BLaER1 (cell line): ENCODE results near the gene HEY2.
"Not testable (repeated sequence)": the region's sequence is repeated elsewhere in the genome, so short reads cannot be mapped to it uniquely, and the experiment has no call there.

Experiments used
- H3K27ac ChIP-seq: shearing (Covaris generic); formaldehyde crosslinking; 2 replicates; pipeline ENCODE4 v1.8.1; 2022
- H3K27me3 ChIP-seq: shearing (Covaris generic); formaldehyde crosslinking; 2 replicates; pipeline ENCODE4 v1.8.1; 2022
- H3K36me3 ChIP-seq: shearing (Covaris generic); formaldehyde crosslinking; 2 replicates; pipeline ENCODE4 v1.8.1; 2022
- H3K4me1 ChIP-seq: shearing (Covaris generic); formaldehyde crosslinking; 2 replicates; pipeline ENCODE4 v1.8.1; 2022
- H3K4me2 ChIP-seq: shearing (Covaris generic); formaldehyde crosslinking; 2 replicates; pipeline ENCODE4 v1.8.1; 2022
- H3K4me3 ChIP-seq: shearing (Covaris generic); formaldehyde crosslinking; 2 replicates; pipeline ENCODE4 v1.8.1; 2022
- H3K9ac ChIP-seq: shearing (Covaris generic); formaldehyde crosslinking; 2 replicates; pipeline ENCODE4 v1.8.1; 2022
- H3K9me3 ChIP-seq: shearing (Covaris generic); formaldehyde crosslinking; 2 replicates; pipeline ENCODE4 v1.8.1; 2022
- H4K20me1 ChIP-seq: shearing (Covaris generic); formaldehyde crosslinking; 2 replicates; pipeline ENCODE4 v1.8.1; 2022
- Cebpa-rat ChIP-seq: shearing (Covaris generic); IDR thresholded peaks from 2 replicates; pipeline ENCODE4 v1.8.1; 2022

The HEY2 gene

DNA sequence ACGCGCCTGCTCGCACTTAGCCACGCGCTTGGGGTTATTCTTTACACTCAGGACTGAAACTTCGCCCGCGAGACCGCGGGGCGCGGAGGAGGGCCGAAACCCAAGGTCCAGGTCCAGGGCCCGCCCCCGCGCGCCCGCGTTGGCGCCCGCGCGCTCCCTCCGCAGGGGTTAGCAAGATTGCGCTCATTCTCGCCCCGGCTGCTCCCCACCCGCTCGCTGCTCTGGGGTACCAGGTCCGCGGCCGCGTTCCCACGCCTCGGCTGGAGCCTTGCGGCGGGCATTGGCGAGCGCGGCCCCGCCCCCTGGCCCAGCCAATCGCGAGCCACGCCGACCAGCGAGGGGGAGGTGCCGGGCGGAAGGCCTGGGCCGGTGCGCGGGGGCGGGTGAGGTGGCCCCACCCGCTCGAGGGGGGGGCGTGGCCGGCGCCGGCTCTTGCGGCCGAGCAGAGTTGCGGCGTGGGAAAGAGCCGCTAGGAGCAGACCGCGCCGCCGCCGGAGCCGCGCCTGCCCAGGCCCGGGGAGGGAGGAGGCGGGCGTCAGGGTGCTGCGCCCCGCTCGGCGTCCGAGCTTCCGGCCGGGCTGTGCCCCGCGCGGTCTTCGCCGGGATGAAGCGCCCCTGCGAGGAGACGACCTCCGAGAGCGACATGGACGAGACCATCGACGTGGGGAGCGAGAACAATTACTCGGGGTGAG, at the start of gene HEY2:
HEY2 (plus strand) TSS at position 460 of the 692 bp plus-strand sequence; CDS start at position 605, 145 bp downstream.
- Histone ChIP-seq H3K4me1 (peaks cover 30% of the 10 kb centered on the region), H3K27ac (no peak within 1 kb of the TSS), H3K9ac (no peak within 1 kb of the TSS; the same call in 1 of the 2 replicates), H3K27me3 (peaks cover 73% of the 10 kb centered on the region), H3K36me3 (no peaks in the 10 kb centered on the region), H4K20me1 (peaks cover 29% of the 10 kb centered on the region), H3K4me2 (peak within 1 kb of the TSS; percentile 98), H3K4me3 (peak within 1 kb of the TSS; percentile 75), H3K9me3 (no peaks in the 10 kb centered on the region)
- TF ChIP-seq Cebpa-rat, result no peak

DNA sequence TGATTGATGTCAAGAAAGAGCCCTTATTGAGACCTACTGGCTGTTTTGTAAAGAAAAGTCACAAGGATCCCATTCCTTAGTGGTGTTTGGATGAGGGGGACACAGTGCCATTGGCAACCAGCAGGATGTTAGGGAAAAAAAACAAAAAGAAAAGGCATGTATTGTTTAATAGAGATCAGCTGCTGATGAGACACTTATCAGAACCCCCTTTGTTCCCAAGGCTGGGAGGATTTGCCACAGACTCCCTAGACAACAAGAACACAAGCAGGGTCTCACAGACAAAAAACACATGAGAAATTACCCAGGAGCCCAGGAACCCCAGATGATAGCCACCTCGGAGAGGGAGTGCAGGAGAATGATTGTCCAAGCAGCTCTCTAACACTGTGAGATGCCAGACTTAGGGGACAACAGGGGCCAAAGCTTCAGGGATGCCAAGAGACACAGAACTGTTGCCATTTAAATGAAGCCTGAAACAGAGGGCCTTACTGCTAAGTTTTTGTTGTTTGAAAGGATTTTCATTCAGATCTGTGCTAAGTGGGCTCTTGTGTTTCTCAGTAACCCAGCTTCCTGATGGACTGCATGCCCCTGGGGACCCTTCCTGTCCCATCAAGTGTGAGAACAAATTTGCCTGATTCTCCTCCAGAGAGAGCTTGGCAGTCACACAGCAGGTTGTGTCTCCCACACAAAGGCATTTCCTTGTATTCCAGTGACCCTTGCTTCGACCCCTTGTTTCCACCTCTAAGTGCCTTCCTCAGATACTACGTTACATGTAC, 48.7 kb upstream of the HEY2 start:
- H3K27ac ChIP-seq, result no peak overlapping the region
- no peaks in the 10 kb centered on the region for H3K36me3 ChIP-seq
- H3K4me1 ChIP-seq, result peaks cover 26% of the 10 kb centered on the region
- no peaks in the 10 kb centered on the region for H3K27me3 ChIP-seq
- peaks cover 4% of the 10 kb centered on the region for H3K9me3 ChIP-seq
- no peaks in the 10 kb centered on the region for H4K20me1 ChIP-seq
- no peak for TF ChIP-seq Cebpa-rat
- H3K9ac ChIP-seq, result no peak overlapping the region
- H3K4me2 ChIP-seq, result peak overlapping the region; percentile 46; the same call in 1 of the 2 replicates
- no peak overlapping the region for H3K4me3 ChIP-seq

DNA sequence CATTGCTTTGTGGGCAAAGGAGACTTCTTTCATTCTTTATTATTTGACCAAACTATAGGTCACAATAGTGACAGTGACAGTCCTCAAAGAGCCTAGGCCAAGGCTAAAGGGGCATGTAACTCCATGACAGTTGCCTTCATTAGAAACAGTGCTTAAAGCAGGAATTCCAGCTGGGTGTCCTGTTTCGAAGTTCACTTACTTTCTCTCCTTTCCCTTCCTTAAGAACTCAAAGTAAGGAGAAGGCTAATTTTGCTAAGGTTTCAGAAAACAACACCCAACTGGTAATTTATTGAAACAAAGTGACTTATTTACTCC, 48.1 kb upstream of the HEY2 start:
- Histone ChIP-seq H3K4me3 (no peak overlapping the region), H3K9me3 (peaks cover 2% of the 10 kb centered on the region), H3K9ac (no peak overlapping the region), H3K36me3 (no peaks in the 10 kb centered on the region), H4K20me1 (no peaks in the 10 kb centered on the region), H3K27ac (no peak overlapping the region), H3K4me2 (no peak overlapping the region), H3K4me1 (peaks cover 26% of the 10 kb centered on the region), H3K27me3 (no peaks in the 10 kb centered on the region)
- no peak for TF ChIP-seq Cebpa-rat

DNA sequence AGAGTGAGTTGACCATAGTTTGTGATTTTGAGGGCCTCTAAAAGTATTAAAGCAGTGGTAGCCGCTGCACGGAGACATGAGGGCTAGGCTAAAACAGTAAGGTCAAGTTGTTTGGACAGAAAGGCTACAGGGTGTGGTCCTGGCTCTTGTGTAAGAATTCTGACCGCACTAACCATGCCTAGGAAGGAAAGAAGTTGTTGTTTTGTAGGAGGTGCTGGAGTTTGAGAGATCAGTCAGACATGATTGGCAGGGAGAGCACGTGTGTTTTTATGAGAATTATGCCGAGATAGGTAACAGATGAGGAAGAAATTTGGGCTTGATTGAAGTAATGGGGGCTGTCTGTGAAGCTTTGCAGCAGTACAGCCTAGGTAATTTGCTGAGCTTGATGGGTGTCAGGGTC, 45.5 kb upstream of the HEY2 start:
- peaks cover 24% of the 10 kb centered on the region for H3K4me1 ChIP-seq
- not testable (repeated sequence) for H3K27ac ChIP-seq, H3K4me2 ChIP-seq, H3K4me3 ChIP-seq, H3K9ac ChIP-seq, H3K9me3 ChIP-seq, H4K20me1 ChIP-seq, H3K27me3 ChIP-seq, H3K36me3 ChIP-seq

DNA sequence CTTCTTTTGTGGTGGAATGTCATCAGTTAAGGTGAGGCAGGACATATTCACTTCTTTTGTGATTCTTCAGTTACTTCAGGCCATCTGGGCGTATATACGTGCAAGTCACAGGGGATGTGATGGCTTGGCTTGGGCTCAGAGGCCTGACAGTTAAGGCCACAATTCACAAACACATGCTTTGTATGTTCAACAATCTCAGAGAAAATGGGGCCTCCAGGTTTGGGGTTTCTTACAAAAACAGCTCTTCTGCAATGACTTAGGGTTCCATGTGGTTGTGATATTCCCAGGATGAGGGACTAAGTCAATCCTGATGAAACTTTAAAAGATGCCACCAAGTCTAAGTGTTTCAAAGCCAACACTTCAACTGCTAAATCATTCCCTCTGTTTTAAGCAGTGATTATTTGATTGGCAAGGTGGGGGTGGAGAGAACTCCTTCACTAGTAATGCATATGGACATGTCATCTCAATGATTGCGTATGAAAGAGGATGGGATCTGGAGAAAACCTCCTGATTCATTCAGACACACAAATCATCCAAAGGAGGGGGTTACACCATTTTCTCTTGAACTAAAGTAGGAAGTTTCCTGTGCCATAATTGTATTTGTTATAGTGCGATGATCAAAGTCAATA, 41.7 kb upstream of the HEY2 start:
- no peak for TF ChIP-seq Cebpa-rat
- H3K36me3 ChIP-seq, result no peaks in the 10 kb centered on the region
- H3K27me3 ChIP-seq, result no peaks in the 10 kb centered on the region
- H3K27ac ChIP-seq, result no peak overlapping the region
- no peak overlapping the region for H3K4me3 ChIP-seq
- peaks cover 20% of the 10 kb centered on the region for H3K9me3 ChIP-seq
- H3K4me2 ChIP-seq, result no peak overlapping the region
- H3K9ac ChIP-seq, result no peak overlapping the region
- no peaks in the 10 kb centered on the region for H3K4me1 ChIP-seq
- H4K20me1 ChIP-seq, result no peaks in the 10 kb centered on the region

DNA sequence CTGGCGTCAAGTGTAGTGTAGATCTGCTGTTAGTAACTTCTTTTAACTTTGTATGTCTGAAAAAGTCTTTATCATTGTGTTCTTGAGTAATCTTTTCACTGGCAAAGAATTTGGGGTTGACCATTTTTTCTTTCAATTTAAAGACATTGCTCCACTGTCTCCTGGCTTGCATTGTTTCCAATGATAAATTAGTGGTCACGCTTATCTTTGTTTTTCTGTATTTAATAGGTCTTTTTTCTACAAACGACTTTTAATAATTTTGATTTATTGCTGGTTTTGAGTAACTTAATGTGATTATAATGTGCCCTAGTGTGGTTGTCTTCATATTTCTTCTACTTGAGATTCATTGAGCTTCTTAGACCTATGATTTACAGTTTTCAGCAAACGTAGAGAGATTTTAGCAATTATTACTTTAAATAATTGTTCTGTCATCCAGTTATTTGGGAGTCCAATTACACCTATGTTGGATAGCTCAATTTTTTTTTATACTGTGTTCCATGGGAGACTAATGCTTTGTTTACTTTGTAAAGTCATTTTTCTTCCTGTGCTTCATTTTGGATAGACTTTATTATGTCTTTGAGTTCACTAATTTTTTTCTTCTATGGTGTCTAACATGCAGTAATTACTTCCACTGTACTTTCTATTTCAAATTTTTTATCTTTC, 38.3 kb upstream of the HEY2 start:
- Histone ChIP-seq H3K4me3 (no peak overlapping the region), H4K20me1 (no peaks in the 10 kb centered on the region), H3K4me1 (peaks cover 32% of the 10 kb centered on the region)

DNA sequence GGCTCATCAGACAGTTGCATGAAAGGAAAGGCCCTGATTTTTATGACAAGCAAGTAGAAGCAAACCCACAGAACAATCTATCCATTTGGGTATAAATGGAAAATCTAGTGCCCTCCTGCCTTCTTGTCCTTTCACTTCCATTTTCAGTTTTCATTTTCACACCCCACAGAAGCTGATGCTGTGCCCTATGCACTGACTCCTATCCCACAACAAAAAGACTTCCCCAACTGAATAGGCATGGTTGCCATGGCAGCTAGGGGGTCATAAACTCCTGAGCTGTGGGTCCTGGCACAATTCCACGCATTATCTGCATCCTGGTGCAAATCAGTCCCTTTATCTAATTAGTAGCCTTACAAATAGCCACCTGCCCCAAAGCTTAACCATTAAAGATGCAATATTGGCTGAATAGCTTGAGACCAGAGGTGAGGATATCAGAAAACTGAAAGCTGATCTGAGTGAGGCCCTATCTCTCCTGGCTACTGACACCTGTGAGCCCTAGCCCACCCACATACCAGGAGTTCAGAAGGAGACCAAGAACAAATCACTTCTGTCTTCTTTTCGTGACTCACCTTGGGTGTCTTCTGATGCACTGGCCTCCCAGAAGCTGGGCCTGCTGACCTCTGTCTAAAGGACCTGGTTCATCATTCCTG, 34.9 kb upstream of the HEY2 start:
- Histone ChIP-seq H3K4me2 (peak overlapping the region; percentile 51), H3K4me1 (peaks cover 66% of the 10 kb centered on the region), H3K9me3 (peaks cover 23% of the 10 kb centered on the region), H3K27ac (0 out of 2 replicates have a peak overlapping the region, but pooled peaks have one; percentile 7), H3K36me3 (no peaks in the 10 kb centered on the region), H3K27me3 (no peaks in the 10 kb centered on the region), H4K20me1 (no peaks in the 10 kb centered on the region), H3K9ac (no peak overlapping the region), H3K4me3 (no peak overlapping the region)
- no peak for TF ChIP-seq Cebpa-rat

More for the DNA sequence above, 38.3 kb upstream of the HEY2 start:
- no peak for TF ChIP-seq Cebpa-rat
- peaks cover 23% of the 10 kb centered on the region for H3K9me3 ChIP-seq
- H3K36me3 ChIP-seq, result no peaks in the 10 kb centered on the region
- H3K27me3 ChIP-seq, result no peaks in the 10 kb centered on the region
- no peak overlapping the region for H3K27ac ChIP-seq
- no peak overlapping the region for H3K9ac ChIP-seq
- H3K4me2 ChIP-seq, result no peak overlapping the region

DNA sequence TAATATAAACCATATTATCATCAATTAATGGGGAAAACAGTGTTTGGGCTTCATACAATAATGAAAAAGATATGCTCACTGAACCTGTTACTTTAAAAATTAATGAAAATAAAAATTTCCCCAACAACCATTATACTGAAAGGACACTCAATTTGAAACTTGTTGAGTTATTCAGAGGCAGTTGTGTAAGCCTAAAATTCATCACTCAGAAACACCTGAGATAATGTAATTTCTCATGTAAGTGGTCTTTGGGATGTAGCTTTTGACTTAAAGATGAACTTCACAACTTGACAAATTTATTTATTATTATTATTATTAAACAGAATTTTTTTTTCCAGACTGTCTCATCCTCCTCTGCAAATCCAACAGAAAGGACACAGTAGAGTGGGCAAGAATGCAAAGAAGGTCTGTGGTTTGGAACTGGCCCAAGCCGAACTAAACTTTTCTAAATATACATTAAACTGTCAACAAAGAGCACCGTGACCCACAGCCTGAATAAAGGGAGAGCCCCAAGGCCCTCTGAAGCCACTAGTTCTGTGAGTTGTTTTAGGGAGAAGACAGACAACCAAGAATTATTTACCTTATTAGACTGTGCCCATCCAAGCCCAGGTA, 32.2 kb upstream of the HEY2 start:
- Histone ChIP-seq H3K9me3 (peaks cover 4% of the 10 kb centered on the region; the same call in 1 of the 2 replicates), H4K20me1 (no peaks in the 10 kb centered on the region), H3K27ac (peak overlapping the region; percentile 70), H3K9ac (peak overlapping the region; percentile 58), H3K4me2 (peak overlapping the region; percentile 91), H3K4me3 (peak overlapping the region; percentile 31), H3K27me3 (no peaks in the 10 kb centered on the region), H3K36me3 (no peaks in the 10 kb centered on the region), H3K4me1 (peaks cover 68% of the 10 kb centered on the region)
- TF ChIP-seq Cebpa-rat, result no peak

DNA sequence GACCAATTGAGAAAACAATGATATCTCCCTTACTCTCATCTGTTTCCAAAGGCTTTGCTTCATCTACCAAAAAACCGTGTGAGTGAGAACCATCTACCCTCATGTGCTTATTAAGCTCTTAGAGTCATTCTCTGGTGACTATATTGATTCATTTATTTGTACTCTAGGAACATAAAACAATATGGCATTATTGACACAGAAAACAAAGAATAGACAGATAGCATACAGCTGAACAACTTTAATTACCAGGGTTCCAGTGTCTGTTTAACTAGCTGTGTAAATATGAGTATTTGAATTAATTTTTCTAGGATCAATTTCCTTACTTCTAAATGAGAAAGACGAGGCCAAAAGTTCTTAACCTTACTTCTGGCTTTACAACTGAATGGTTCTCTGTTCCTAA, 31.3 kb upstream of the HEY2 start:
- no peak for TF ChIP-seq Cebpa-rat
- H3K27me3 ChIP-seq, result no peaks in the 10 kb centered on the region
- peak overlapping the region; percentile 70 for H3K27ac ChIP-seq
- no peaks in the 10 kb centered on the region for H4K20me1 ChIP-seq
- H3K4me2 ChIP-seq, result peak overlapping the region; percentile 91
- H3K36me3 ChIP-seq, result no peaks in the 10 kb centered on the region
- H3K4me3 ChIP-seq, result peak overlapping the region; percentile 31; the same call in 1 of the 2 replicates
- H3K4me1 ChIP-seq, result peaks cover 67% of the 10 kb centered on the region
- H3K9me3 ChIP-seq, result no peaks in the 10 kb centered on the region
- H3K9ac ChIP-seq, result peak overlapping the region; percentile 58
